T-cell (primary cell): ENCODE measurements around the gene BANK1. TPM values are rescaled to one million over a fixed set of nuclear protein-coding genes. Genes with fewer than 3 reads are reported as not detected.

Experiments used
- ATAC-seq, 4 experiments: fragments of 200-7000 bp in 3 of 4; fragments of 150-1000 bp in 1 of 4; cut with Tn5 transposase; replicated peaks in 1 of 4; 1 replicate in 3 of 4; 2 replicates in 1 of 4; pipeline ENCODE4 v1.10.0; 2021; ENCODE audit warnings: moderate library complexity in 3 of 4, mild to moderate bottlenecking in 2 of 4, moderate number of reproducible peaks in 1 of 4
- CTCF ChIA-PET, 2 donors: fragments of 300-600 bp; sonication (Branson Sonifier 250); formaldehyde crosslinking; loops; one replicate each; lab custom pipeline; 2022; ENCODE audit warnings: antibody characterized with exemption in 2 of 2; lab: Charles Lee
- POLR2A ChIA-PET, 2 donors: fragments of 300-600 bp; sonication (Branson Sonifier 250); formaldehyde crosslinking; loops; one replicate each; lab custom pipeline; 2022; ENCODE audit warnings: antibody characterized with exemption in 2 of 2; lab: Charles Lee
- DNase-seq, 35 experiments: peaks; one replicate each; pipeline versions ENCODE4 v3.0.0 to v3.0.0-alpha.2; 2013 to 2023
- H3K27ac ChIP-seq: one replicate; pipeline ENCODE4 v1.5.1; 2013; ENCODE audit warnings: low read length
- H3K27me3 ChIP-seq, 2 experiments: replicated peaks in 1 of 2; 1 replicate in 1 of 2; 2 replicates in 1 of 2; pipeline versions ENCODE4 v1.6.1 to v1.7.0; 2013; ENCODE audit warnings: low read length in 1 of 2, mixed read lengths in 1 of 2; ENCODE audit not compliant: control insufficient read depth in 2 of 2, insufficient read depth in 2 of 2; ENCODE audit errors: extremely low read depth in 1 of 2
- H3K36me3 ChIP-seq, 2 donors: 1 replicate in 1 of 2; 2 replicates in 1 of 2; pipeline versions ENCODE4 v1.6.1 to v1.7.0; 2013; ENCODE audit warnings: low read length in 1 of 2; ENCODE audit not compliant: control insufficient read depth in 2 of 2, insufficient read depth in 1 of 2; ENCODE audit errors: extremely low read depth in 1 of 2
- H3K4me1 ChIP-seq, 2 experiments: 1 replicate in 1 of 2; 2 replicates in 1 of 2; pipeline versions ENCODE4 v1.6.1 to v1.7.0; 2013; ENCODE audit warnings: low read length in 2 of 2, mixed read lengths in 1 of 2; ENCODE audit not compliant: insufficient read depth in 2 of 2, control insufficient read depth in 1 of 2; ENCODE audit errors: extremely low read depth in 1 of 2
- H3K4me3 ChIP-seq, 2 donors: 1 replicate in 1 of 2; 2 replicates in 1 of 2; pipeline versions ENCODE4 v1.5.1 to v1.7.0; 2013; ENCODE audit warnings: mild to moderate bottlenecking in 2 of 2, low read length in 1 of 2, moderate library complexity in 1 of 2; ENCODE audit not compliant: control insufficient read depth in 1 of 2; ENCODE audit errors: extremely low read depth in 1 of 2
- H3K9me3 ChIP-seq: 2 replicates; pipeline ENCODE4 v1.7.0; 2013
- H3K27ac Mint-ChIP-seq, 2 donors: one replicate each; pipeline ENCODE4 v1.8.0; 2020 to 2021; ENCODE audit warnings: mild to moderate bottlenecking in 2 of 2, mixed read lengths in 2 of 2
- H3K27me3 Mint-ChIP-seq, 2 donors: one replicate each; pipeline ENCODE4 v1.8.0; 2021 to 2022; ENCODE audit warnings: mixed read lengths in 2 of 2
- H3K36me3 Mint-ChIP-seq: one replicate; pipeline ENCODE4 v1.8.0; 2021; ENCODE audit warnings: mixed read lengths
- H3K4me1 Mint-ChIP-seq, 3 donors: one replicate each; pipeline ENCODE4 v1.8.0; 2020 to 2022; ENCODE audit warnings: mixed read lengths in 3 of 3, mild to moderate bottlenecking in 1 of 3
- H3K4me3 Mint-ChIP-seq, 3 donors: one replicate each; pipeline ENCODE4 v1.8.0; 2020 to 2022; ENCODE audit warnings: mild to moderate bottlenecking in 3 of 3, mixed read lengths in 3 of 3, moderate library complexity in 3 of 3
- H3K9me3 Mint-ChIP-seq, 3 donors: one replicate each; pipeline ENCODE4 v1.8.0; 2020 to 2022; ENCODE audit warnings: mixed read lengths in 3 of 3
- WGBS: methylation state at CpG from one replicate; pipeline ENCODE4 v1.1.5; 2013; ENCODE audit warnings: missing lambda C conversion rate; ENCODE audit not compliant: insufficient coverage; 5-methylcytosine and 5-hydroxymethylcytosine counted together
- total RNA-seq, 35 experiments: library from RNA in 6 of 35; stranded (reverse) in 6 of 35; fragments of 120-200 nt in 1 of 35; gene quantifications; one replicate each; pipeline versions ENCODE4 v1.2.1 to v1.2.4 and lab custom pipeline; 2013 to 2026

Gene BANK1
- total RNA-seq, 5 donors from 2014 or later (not counting 1 experiment from before 2014, with no cell fraction given), result 2.5 to 10.9 (median 3.5) TPM

DNA sequence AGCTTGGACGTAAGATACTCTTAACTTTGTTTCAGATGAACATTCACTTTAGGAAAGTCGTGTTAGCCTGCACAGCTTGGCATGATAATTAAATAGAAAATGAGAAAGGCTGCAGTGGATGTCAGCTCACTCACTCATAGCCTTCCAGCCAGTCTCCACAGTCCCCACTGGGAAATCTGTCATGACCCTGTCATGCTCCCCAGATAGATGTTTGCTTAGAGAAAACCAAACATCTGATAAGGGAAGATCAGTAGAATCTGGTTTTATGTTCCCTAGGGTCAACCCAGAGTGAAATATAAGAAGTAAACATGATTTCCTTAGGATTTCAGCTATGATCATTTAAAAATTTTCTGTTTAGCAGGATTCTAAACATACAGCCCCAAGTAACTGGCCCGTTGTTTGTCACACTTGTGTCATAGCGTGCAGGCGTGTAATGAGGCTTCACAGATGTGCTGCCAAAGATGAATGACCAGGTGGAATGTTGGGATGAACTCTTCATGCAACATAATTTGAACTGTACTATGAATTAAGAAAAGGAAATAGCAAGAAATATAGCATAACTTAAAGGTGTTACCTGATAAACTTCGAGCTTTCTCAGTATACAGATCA is 180.1 kb downstream of the BANK1 start:
- Histone ChIP-seq H3K4me3 (no peak overlapping the region), H3K9me3 (no peaks in the 10 kb centered on the region), H3K27me3 (no peaks in the 10 kb centered on the region), H3K27ac (no peak overlapping the region), H3K36me3 (no peaks in the 10 kb centered on the region), H3K4me1 (no peaks in the 10 kb centered on the region)
- Mint-ChIP-seq H3K36me3 (no peaks in the 10 kb centered on the region), H3K9me3 (no peaks in the 10 kb centered on the region), H3K4me1 (peaks cover 0 to 3% (median 0%) of the 10 kb centered on the region in 3 donors), H3K27ac (no peak overlapping the region), H3K4me3 (no peak overlapping the region), H3K27me3 (peaks cover 2 to 10% of the 10 kb centered on the region in 2 donors)
- DNase-seq (no peak), ATAC-seq (no peak)
- CTCF ChIA-PET, result no interaction called here
- no CpG with 5 or more reads among the region's 6 CpGs for WGBS
- POLR2A ChIA-PET, result no interaction called here

- H3K27ac Mint-ChIP-seq, result no peak overlapping the region
Measured at GRCh38 chr4:101972791-101973190, 182.3 kb downstream of the BANK1 start.

GRCh38 chr4:101973361-101973760 is 182.8 kb downstream of the BANK1 start:
- no CpG with 5 or more reads among the region's 1 CpG for WGBS
- ATAC-seq (no peak), DNase-seq (no peak)
- H3K4me1 ChIP-seq, result no peaks in the 10 kb centered on the region
- Mint-ChIP-seq H3K4me1 (peaks cover 0 to 3% (median 0%) of the 10 kb centered on the region in 3 donors), H3K27ac (no peak overlapping the region), H3K36me3 (no peaks in the 10 kb centered on the region), H3K9me3 (no peaks in the 10 kb centered on the region), H3K4me3 (no peak overlapping the region), H3K27me3 (peaks cover 2 to 17% of the 10 kb centered on the region in 2 donors)
- CTCF ChIA-PET, result no interaction called here
- POLR2A ChIA-PET, result no interaction called here
- H3K9me3 ChIP-seq, result no peaks in the 10 kb centered on the region
- H3K27me3 ChIP-seq, result no peaks in the 10 kb centered on the region
- no peak overlapping the region for H3K4me3 ChIP-seq
- H3K27ac ChIP-seq, result no peak overlapping the region
- H3K36me3 ChIP-seq, result no peaks in the 10 kb centered on the region

More at GRCh38 chr4:101972791-101973190, 182.3 kb downstream of the BANK1 start:
- Histone ChIP-seq H3K27me3 (no peaks in the 10 kb centered on the region), H3K36me3 (no peaks in the 10 kb centered on the region), H3K4me1 (no peaks in the 10 kb centered on the region), H3K4me3 (no peak overlapping the region), H3K27ac (no peak overlapping the region), H3K9me3 (no peaks in the 10 kb centered on the region)
- DNase-seq (no peak), ATAC-seq (no peak)
- Mint-ChIP-seq H3K27me3 (peaks cover 2 to 17% of the 10 kb centered on the region in 2 donors), H3K9me3 (no peaks in the 10 kb centered on the region), H3K4me1 (peaks cover 0 to 3% (median 0%) of the 10 kb centered on the region in 3 donors), H3K4me3 (no peak overlapping the region), H3K36me3 (no peaks in the 10 kb centered on the region)
- CTCF ChIA-PET, result no interaction called here
- POLR2A ChIA-PET, result no interaction called here
- no CpG with 5 or more reads among the region's 2 CpGs for WGBS

- Histone ChIP-seq H3K36me3 (no peaks in the 10 kb centered on the region), H3K9me3 (no peaks in the 10 kb centered on the region), H3K27ac (no peak overlapping the region), H3K4me3 (no peak overlapping the region), H3K4me1 (no peaks in the 10 kb centered on the region), H3K27me3 (no peaks in the 10 kb centered on the region)
- Mint-ChIP-seq H3K4me1 (peaks cover 0 to 3% (median 0%) of the 10 kb centered on the region in 3 donors), H3K27me3 (peaks cover 2 to 10% of the 10 kb centered on the region in 2 donors), H3K27ac (no peak overlapping the region), H3K9me3 (no peaks in the 10 kb centered on the region), H3K4me3 (no peak overlapping the region), H3K36me3 (no peaks in the 10 kb centered on the region)
- ChIA-PET POLR2A (no interaction called here), CTCF (no interaction called here)
- no CpG with 5 or more reads among the region's 2 CpGs for WGBS
- no peak for DNase-seq
- ATAC-seq, result no peak
Measured at GRCh38 chr4:101977076-101977475, 186.5 kb downstream of the BANK1 start.

- Mint-ChIP-seq H3K27ac (no peak overlapping the region), H3K4me1 (no peaks in the 10 kb centered on the region), H3K9me3 (peaks cover 0 to 4% (median 4%) of the 10 kb centered on the region in 3 donors), H3K4me3 (no peak overlapping the region), H3K27me3 (peaks cover 0 to 10% of the 10 kb centered on the region in 2 donors), H3K36me3 (no peaks in the 10 kb centered on the region)
- Histone ChIP-seq H3K27ac (no peak overlapping the region), H3K4me1 (no peaks in the 10 kb centered on the region), H3K27me3 (no peaks in the 10 kb centered on the region), H3K36me3 (no peaks in the 10 kb centered on the region), H3K9me3 (no peaks in the 10 kb centered on the region), H3K4me3 (no peak overlapping the region)
- ChIA-PET POLR2A (no interaction called here), CTCF (no interaction called here)
- WGBS, result no CpG with 5 or more reads among the region's 1 CpG
- ATAC-seq (no peak), DNase-seq (no peak)
Measured at GRCh38 chr4:101981756-101982155, 191.2 kb downstream of the BANK1 start.

DNA sequence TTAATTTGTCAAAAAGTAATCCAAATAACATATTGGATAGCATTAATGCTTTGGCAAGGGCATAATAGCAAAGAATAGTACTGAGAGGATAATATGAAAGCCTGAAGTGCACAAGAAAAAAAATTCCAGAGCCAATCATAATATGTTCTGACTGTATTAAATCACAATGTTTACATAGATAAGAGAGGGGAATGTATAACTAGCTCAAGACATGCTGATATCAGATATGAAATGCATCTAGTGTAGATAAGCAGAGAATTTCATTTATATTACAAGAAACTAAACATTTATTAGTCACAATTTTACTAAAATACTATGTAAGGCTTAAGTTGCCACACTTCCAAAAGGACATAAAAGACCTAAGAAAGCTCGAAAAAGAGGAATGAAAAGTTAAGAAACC is 193.3 kb downstream of the BANK1 start:
- Histone ChIP-seq H3K27ac (no peak overlapping the region), H3K36me3 (no peaks in the 10 kb centered on the region), H3K9me3 (no peaks in the 10 kb centered on the region), H3K27me3 (no peaks in the 10 kb centered on the region), H3K4me3 (no peak overlapping the region), H3K4me1 (no peaks in the 10 kb centered on the region)
- H3K9me3 Mint-ChIP-seq, result peaks cover 0 to 4% (median 4%) of the 10 kb centered on the region in 3 donors
- no peak for DNase-seq
- WGBS, result no CpG with 5 or more reads among the region's 1 CpG
- peaks cover 3 to 4% of the 10 kb centered on the region in 2 donors for H3K27me3 Mint-ChIP-seq
- no peak for ATAC-seq
- no peak overlapping the region for H3K4me3 Mint-ChIP-seq
- no peak overlapping the region for H3K27ac Mint-ChIP-seq
- H3K36me3 Mint-ChIP-seq, result no peaks in the 10 kb centered on the region
- CTCF ChIA-PET, result interaction anchor here in 1 of 2 donors (0.5 kb wide), 1 partner anchor 848 kb away, joined by 3 read pairs; no protein-coding TSS in a partner anchor
- POLR2A ChIA-PET, result interaction anchor here in 1 of 2 donors (0.6 kb wide), 1 partner anchor 1553 kb away, joined by 3 read pairs; no protein-coding TSS in a partner anchor
- H3K4me1 Mint-ChIP-seq, result no peaks in the 10 kb centered on the region
